Measurements from ENCODE around the gene SLC6A18. TPM values are rescaled to one million over a fixed set of nuclear protein-coding genes. Genes with fewer than 3 reads are reported as not detected.

Gene SLC6A18
- total RNA-seq, 1 donor from 2014 or later = not detected

- Mint-ChIP-seq H3K4me3 (ENCODE audit: unreplicated experiment) (no peak overlapping the region), H3K4me1 (ENCODE audit: low read depth, unreplicated experiment) (no peaks in the 10 kb centered on the region), H3K27me3 (ENCODE audit: low read depth, unreplicated experiment) (peaks cover 30% of the 10 kb centered on the region), H3K9me3 (ENCODE audit: unreplicated experiment) (no peaks in the 10 kb centered on the region), H3K36me3 (ENCODE audit: low read depth, unreplicated experiment) (no peaks in the 10 kb centered on the region), H3K27ac (ENCODE audit: unreplicated experiment) (no peak overlapping the region)
- FAIRE-seq = no peak
- H3K27me3 ChIP-seq (ENCODE audit: insufficient read depth, low read length) = peaks cover 8% of the 10 kb centered on the region
- H3K79me2 ChIP-seq (ENCODE audit: insufficient read depth, low read length) = no peaks in the 10 kb centered on the region
- H3K9me3 ChIP-seq (ENCODE audit: insufficient read depth, low read depth, low read length) = no peaks in the 10 kb centered on the region
- no peaks in the 10 kb centered on the region for H4K20me1 ChIP-seq (ENCODE audit: insufficient read depth, low read length)
- DNase-seq (ENCODE audit: low read depth) = no peak
- no peaks in the 10 kb centered on the region for H3K4me1 ChIP-seq (ENCODE audit: insufficient read depth, low read length)
- no peak overlapping the region for H3K9ac ChIP-seq (ENCODE audit: low read length)
- H2AFZ ChIP-seq (ENCODE audit: low read depth, low read length) = no peak overlapping the region
- H3K36me3 ChIP-seq (ENCODE audit: insufficient read depth, low read length) = no peaks in the 10 kb centered on the region
- H3K4me3 ChIP-seq (ENCODE audit: insufficient read depth, low read depth, low read length) = no peak overlapping the region
- no peak overlapping the region for H3K4me2 ChIP-seq (ENCODE audit: low read length)
- no peak for TF ChIP-seq EZH2 (IDR thresholded peaks at IDR 0.05; ENCODE audit: insufficient read depth, low read length)
- TF ChIP-seq CTCF (IDR thresholded peaks at IDR 0.05; ENCODE audit: insufficient read depth, low read depth, low read length) = no peak
- no peak overlapping the region for H3K27ac ChIP-seq (ENCODE audit: low read depth, low read length)
These were observed 23.0 kb upstream of the SLC6A18 start for GRCh38 chr5:1202026-1202797.

- no peaks in the 10 kb centered on the region for H3K9me3 Mint-ChIP-seq (ENCODE audit: unreplicated experiment)
- no peak for FAIRE-seq
- Histone ChIP-seq H3K4me2 (ENCODE audit: low read length) (no peak overlapping the region), H3K36me3 (ENCODE audit: insufficient read depth, low read length) (no peaks in the 10 kb centered on the region), H3K79me2 (ENCODE audit: insufficient read depth, low read length) (no peaks in the 10 kb centered on the region), H3K4me3 (ENCODE audit: insufficient read depth, low read depth, low read length) (no peak overlapping the region), H2AFZ (ENCODE audit: low read depth, low read length) (no peak overlapping the region), H3K27me3 (ENCODE audit: insufficient read depth, low read length) (peaks cover 8% of the 10 kb centered on the region), H3K27ac (ENCODE audit: low read depth, low read length) (no peak overlapping the region), H3K9ac (ENCODE audit: low read length) (no peak overlapping the region), H4K20me1 (ENCODE audit: insufficient read depth, low read length) (no peaks in the 10 kb centered on the region), H3K9me3 (ENCODE audit: insufficient read depth, low read depth, low read length) (no peaks in the 10 kb centered on the region), H3K4me1 (ENCODE audit: insufficient read depth, low read length) (no peaks in the 10 kb centered on the region)
- no peak overlapping the region for H3K4me3 Mint-ChIP-seq (ENCODE audit: unreplicated experiment)
- no peak overlapping the region for H3K27ac Mint-ChIP-seq (ENCODE audit: unreplicated experiment)
- DNase-seq (ENCODE audit: low read depth) = no peak
- H3K4me1 Mint-ChIP-seq (ENCODE audit: low read depth, unreplicated experiment) = peaks cover 5% of the 10 kb centered on the region
- peaks cover 33% of the 10 kb centered on the region for H3K27me3 Mint-ChIP-seq (ENCODE audit: low read depth, unreplicated experiment)
- no peaks in the 10 kb centered on the region for H3K36me3 Mint-ChIP-seq (ENCODE audit: low read depth, unreplicated experiment)
- no peak for TF ChIP-seq CTCF (IDR thresholded peaks at IDR 0.05; ENCODE audit: insufficient read depth, low read depth, low read length)
- TF ChIP-seq EZH2 (IDR thresholded peaks at IDR 0.05; ENCODE audit: insufficient read depth, low read length) = no peak
These were observed 22.4 kb upstream of the SLC6A18 start for GRCh38 chr5:1202798-1203185.

- no peak for TF ChIP-seq CTCF (IDR thresholded peaks at IDR 0.05; ENCODE audit: insufficient read depth, low read depth, low read length)
- TF ChIP-seq EZH2 (IDR thresholded peaks at IDR 0.05; ENCODE audit: insufficient read depth, low read length) = no peak
These were observed 21.7 kb upstream of the SLC6A18 start for GRCh38 chr5:1203311-1203967.

More at GRCh38 chr5:1203311-1203967, 21.7 kb upstream of the SLC6A18 start:
- Histone ChIP-seq H3K9ac (ENCODE audit: low read length) (no peak overlapping the region), H3K9me3 (ENCODE audit: insufficient read depth, low read depth, low read length) (no peaks in the 10 kb centered on the region), H2AFZ (ENCODE audit: low read depth, low read length) (no peak overlapping the region), H3K79me2 (ENCODE audit: insufficient read depth, low read length) (no peaks in the 10 kb centered on the region), H3K4me2 (ENCODE audit: low read length) (no peak overlapping the region), H3K27me3 (ENCODE audit: insufficient read depth, low read length) (peaks cover 8% of the 10 kb centered on the region), H3K36me3 (ENCODE audit: insufficient read depth, low read length) (no peaks in the 10 kb centered on the region), H3K27ac (ENCODE audit: low read depth, low read length) (no peak overlapping the region), H3K4me1 (ENCODE audit: insufficient read depth, low read length) (no peaks in the 10 kb centered on the region), H4K20me1 (ENCODE audit: insufficient read depth, low read length) (no peaks in the 10 kb centered on the region), H3K4me3 (ENCODE audit: insufficient read depth, low read depth, low read length) (no peak overlapping the region)
- Mint-ChIP-seq H3K36me3 (ENCODE audit: low read depth, unreplicated experiment) (no peaks in the 10 kb centered on the region), H3K4me1 (ENCODE audit: low read depth, unreplicated experiment) (peaks cover 5% of the 10 kb centered on the region), H3K9me3 (ENCODE audit: unreplicated experiment) (no peaks in the 10 kb centered on the region), H3K27ac (ENCODE audit: unreplicated experiment) (no peak overlapping the region), H3K27me3 (ENCODE audit: low read depth, unreplicated experiment) (peaks cover 37% of the 10 kb centered on the region), H3K4me3 (ENCODE audit: unreplicated experiment) (no peak overlapping the region)
- FAIRE-seq (no peak), DNase-seq (ENCODE audit: low read depth) (no peak)
